GM19468 (cell line): Measurements from ENCODE around the gene PITPNM1.
"Not testable (repeated sequence)": the region's sequence is repeated elsewhere in the genome, so short reads cannot be mapped to it uniquely, and the experiment has no call there.

Experiments used
- ATAC-seq: cut with Tn5 transposase; IDR thresholded peaks from one replicate; pipeline ENCODE4 v1.9.1; 2021; ENCODE audit warnings: mild to moderate bottlenecking, moderate library complexity, moderate number of reproducible peaks; ENCODE audit not compliant: unreplicated experiment; ENCODE audit errors: extremely low read depth

Gene PITPNM1

DNA sequence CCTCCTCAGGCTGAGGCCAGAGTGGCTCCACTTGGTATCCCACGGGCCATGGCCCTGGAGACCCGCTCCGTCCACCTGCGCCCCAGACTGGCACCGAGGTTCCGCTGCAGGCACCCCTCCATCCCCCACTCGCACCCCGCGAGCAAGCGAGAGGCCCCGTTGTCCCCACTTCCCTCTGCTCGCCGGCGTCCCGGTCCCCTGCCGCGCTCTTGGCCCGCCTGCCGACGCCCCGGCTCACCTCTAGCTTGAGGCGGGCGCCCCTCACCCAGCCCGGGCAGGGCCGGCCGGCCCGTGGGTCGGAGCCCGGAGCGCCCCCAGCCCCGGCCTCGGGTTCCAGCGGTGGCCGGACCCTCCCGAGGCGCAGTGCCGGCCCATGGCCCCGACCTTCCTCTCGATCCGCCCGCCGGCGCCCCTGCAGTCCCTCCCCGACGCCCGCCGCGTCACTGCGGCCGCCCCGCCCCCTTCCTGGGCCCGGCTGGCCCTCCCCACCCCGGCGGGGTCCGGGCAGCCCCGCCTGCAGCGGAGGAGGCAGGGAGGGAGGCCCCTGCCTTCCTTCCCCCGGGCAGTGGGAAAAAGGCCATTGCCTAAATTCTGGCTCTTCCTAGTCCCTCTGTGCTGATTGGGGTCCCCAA, at the start of gene PITPNM1:
TSS of gene PITPNM1 (minus strand) at position 414 of the 632 bp plus-strand sequence. CDS start 1,183 bp downstream, outside the sequence.
- no peak for ATAC-seq

DNA sequence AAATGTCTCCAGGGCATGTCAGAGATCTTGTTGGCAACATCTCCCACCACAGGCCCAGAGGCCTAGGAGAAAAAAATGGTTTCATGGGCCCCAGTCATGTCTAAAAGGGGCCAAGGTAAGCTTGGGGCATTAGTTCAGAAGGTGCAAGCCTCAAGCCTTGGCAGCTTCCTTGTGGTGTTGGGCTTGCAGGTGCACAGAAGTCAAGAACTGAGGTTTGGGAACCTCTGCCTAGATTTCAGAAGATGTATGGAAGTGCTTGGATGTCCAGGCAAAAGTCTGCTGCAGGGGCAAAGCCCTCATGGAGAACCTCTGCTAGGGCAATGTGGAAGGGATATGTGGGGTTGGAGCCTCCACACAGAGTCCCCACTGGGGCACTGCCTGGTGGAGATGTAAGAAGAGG, 46.5 kb upstream of the PITPNM1 start:
- ATAC-seq = not testable (repeated sequence)

DNA sequence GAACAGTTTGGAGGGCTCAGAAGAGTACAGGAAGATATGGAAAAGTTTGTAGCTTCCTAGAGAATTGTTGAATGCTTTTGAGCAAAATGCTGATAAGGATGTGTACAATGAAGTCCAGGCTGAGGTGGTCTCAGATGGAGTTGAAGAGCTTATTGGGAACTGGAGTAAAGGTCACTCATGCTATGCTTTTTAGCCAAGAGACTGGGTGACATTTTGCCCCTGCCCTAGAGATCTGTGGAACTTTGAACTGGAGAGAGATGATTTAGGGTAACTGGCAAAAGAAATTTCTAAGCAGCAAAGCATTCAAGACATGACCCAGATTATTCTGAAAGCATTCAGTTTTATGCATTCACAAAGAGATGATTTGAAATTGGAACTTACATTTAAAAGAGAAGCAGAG, 46.0 kb upstream of the PITPNM1 start:
- ATAC-seq = no peak

DNA sequence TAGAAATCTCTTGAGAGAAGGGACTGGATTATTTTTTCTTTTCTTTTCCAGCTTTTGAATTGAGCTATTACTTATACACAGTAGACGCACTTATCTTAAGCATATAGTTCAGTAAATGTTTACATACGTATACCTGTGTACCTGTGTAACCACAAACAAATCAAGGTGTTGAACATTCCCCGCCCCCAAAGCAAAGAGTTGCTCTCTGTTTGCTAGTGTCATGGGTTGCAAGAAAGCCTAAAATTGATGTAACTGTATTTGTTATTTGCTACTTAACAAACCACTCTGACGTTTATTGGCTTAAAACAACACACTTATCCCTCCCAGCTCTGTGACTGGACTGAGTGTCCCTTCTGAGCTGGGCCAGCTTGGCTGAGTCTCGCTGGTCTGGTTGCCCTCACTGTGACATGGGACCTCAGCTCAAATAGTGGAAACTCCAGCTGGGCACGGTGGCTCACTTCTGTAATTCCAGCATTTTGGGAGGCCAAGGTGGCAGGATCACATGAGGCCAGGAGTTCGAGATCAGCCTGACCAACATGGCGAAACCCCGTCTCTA, 43.5 kb upstream of the PITPNM1 start:
- no peak for ATAC-seq

DNA sequence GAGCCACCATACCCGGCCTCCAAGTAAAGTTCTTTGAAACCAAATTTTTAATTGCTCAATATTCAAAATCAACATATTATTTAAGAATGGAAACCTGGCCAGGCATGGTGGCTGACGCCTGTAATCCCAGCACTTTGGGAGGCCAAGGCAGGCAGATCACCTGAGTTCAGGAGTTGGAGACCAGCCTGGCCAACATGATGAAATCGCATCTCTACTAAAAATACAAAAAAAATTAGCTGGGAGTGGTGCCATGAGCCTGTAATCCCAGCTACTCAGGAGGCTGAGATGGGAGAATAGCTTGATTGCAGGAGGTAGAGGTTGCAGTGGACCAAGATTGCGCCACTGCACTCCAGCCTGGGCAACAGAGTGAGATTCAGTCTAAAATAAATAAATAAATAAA, 42.9 kb upstream of the PITPNM1 start:
- not testable (repeated sequence) for ATAC-seq

DNA sequence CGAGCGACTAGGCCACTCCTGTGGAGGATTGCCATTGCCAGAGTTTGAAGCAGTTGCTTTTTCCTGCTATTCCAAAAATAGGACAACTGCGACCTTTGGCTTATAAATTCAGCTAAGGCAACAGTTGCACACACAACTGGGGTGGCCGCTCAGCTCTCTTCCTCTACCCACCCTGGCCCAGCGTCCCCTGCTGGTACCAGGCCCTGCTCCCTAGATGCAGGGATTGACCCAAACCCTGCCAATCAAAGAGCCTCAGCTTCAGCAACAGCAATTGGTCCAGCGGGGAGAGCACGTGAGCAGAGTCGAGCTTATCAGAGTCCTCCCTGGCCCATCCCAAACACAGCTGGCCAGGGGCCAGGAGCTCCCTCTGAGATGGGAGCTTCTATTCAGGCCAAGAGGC, 40.1 kb upstream of the PITPNM1 start:
- no peak for ATAC-seq

DNA sequence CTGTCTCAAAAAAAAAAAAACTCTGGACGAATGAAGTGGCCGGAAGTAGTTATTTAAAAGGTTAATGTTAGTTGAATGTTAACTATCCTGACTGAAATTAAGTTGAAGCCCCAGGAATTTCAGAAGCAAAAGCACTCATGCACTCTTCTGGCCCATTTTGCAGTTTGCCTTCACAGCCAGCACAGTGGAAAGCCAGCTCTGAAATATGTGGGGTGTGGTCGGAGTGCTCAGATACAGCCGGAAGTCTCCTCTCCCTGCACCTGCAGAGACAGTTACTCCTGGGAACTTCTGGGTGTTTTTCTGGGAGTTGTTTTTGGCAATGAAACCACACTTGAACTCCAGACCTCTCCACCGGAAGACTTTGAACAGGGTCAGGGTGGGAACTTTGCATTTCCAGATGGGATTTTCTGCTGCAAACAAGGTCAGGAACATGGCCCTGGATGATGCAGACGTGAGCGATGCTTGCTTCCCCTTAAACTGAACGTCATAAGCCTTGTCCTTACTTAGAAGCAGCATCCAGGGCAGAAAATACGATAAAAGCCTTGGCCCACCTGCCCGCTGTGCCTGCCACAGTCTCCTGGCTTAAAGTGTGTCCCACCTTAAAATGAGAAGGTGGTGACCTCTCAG, 39.6 kb upstream of the PITPNM1 start:
- ATAC-seq = no peak

DNA sequence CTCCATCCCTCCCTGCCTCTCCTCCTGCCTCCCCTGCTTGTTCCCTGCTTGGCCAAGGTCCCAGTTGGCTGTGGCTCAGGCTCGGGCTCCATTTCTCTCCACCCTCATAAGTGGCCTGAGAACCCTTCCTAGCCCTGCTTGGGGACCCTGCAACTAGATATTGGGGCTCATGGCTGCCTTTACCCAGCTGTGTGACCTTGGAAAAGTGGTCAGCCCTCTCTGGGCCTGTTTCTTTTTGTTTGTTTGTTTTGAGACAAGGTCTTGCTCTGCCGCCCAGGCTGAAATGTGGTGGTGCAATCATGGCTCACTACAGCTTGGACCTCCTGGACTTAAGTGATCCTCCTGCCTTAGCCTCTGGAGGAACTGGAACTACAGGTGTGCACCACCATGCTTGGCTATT, 38.4 kb upstream of the PITPNM1 start:
- ATAC-seq = no peak

DNA sequence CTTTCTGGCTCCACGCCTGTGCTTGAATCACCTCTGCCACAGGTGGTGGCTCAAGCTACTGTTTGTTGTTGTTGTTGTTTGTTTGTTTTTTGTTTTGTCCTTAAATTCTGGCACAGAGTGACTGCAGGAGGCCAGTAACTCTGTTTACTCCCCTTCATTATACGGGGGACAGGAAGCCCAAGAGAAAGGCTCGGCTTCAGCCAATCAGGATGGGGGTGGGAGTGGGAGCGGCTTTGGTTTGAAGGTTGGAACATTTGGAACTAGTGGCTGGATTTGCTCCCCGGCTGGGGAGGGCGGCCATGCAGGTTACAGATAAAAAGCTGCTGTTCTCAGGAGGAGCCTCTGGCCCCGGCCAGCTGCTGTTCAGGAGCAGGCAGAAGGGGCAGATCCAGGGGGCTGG, 37.8 kb upstream of the PITPNM1 start:
- ATAC-seq = no peak

DNA sequence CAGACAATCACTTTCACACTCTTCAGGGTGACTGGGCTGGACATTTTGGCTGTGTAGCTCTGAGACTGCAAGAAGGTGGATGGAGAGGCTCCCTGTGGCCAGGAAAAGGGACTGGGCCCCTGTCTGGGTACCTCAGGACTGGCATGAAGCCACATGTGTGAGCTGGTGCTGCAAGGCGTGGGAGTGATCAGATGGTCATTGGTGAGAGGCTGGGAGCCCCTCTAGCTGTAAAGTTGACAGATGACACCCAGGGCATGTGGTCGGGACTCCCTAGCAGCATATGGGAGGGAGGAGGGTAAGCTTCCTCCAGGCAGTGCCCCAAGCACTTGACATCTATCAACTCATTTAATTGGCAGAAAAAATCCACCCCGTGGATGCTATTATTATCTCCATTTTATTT, 37.0 kb upstream of the PITPNM1 start:
- ATAC-seq = no peak

DNA sequence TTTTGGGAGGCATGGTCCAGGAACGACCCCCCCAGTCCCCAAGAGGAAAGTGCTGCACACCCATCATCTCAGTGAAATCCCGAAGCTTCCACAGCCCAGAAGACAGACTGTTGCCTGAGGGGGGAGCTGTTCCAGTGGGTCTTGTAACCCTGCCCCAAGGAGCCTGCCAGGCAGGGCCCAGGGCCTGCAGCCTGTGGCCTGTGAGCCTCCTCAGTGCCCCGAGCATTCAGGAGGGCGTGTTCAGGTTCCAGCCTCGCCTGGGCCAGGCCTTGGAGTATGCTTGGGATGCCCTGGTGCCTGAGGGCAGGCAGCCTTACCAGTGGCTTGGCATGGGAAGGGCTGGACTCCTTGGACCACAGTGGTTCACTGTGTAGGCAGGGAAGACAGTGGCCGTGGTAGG, 36.0 kb upstream of the PITPNM1 start:
- no peak for ATAC-seq

DNA sequence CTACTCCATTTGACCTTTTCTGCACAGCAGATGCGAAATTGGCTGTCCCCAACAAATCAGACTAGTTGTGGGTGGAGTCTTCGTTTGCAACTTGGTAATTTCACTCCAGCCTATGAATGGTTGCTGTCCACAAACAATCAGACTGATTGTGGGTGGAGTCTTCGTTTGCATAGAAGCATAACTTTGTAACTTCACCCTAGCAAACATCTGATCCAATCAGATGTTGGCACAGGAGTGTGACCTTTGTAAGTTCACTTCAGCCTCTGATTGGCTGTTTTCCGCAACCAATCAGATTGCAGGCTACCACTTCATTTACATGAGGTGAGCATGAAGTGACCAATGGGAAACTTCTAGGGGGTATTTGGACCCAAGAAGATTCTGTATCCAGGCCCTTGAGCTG, 34.4 kb upstream of the PITPNM1 start:
- no peak for ATAC-seq

DNA sequence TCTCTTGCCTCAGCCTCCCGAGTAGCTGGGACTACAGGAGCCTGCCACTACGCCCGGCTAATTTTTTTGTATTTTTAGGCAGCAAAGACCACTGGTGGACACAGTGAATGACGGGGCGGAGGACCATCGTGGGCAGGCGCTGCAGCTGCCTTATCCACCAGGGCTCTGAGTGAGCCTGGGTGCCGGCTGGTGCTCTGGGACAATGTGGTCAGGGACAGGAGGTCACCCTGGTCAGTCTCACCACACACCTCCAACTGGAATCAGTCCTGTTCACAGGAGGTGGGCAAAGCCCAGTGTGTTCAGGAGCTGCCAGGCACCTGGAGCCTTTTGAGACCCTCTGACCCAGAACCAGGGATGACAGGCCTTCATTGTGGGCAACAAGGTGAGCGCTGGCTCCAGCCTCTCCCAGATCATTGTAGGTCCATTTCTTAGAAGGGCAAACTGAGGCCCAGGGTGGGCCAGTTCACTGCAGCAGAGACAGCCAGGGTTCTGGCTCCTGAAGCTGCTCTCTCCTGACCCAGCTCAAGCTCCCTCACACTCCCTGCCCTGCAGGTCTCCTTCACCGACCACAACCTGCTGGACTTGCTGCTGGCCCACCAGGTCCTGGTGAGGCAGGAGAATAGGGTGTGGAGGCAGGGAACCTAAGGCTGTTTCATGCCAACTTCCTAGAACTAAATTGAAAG, 33.8 kb upstream of the PITPNM1 start:
- ATAC-seq = no peak

DNA sequence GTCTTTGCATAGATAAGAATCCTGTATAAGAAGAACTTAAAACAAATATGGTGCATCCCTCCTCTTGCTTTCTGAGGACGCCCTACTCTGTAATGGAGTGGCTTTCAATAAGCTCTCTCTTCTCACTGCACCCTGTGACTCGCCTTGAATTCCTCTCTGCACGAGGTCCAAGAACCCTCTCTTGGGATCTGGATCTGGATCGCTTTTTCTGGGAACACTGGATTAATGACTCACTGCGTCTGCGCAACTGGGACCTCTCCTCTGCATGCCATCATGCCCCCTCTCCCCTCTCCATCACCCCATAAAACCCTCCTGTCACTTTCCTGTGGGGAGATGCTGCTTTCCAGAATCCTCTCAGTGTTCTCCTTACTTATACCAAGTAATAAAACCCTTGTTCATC, 33.1 kb upstream of the PITPNM1 start:
- ATAC-seq = no peak

DNA sequence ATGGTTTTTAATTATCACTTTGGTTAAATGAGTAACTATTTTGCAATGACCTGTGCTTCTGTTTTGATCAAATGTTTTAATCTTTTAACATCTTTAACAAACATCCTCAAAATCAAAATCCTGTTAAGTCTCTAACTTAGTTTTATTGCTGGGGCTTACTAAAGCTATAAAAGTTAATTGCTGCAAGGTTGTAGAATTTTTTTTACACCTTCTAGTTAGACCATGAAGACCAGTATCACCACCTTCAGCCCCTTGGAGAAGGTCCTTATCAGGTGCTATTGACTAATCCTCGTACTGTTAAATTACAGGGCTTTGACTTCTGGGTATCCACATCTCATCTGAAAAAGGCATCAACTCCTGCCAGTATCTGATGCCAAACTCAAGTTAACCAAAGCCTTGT, 30.4 kb upstream of the PITPNM1 start:
- ATAC-seq = no peak

DNA sequence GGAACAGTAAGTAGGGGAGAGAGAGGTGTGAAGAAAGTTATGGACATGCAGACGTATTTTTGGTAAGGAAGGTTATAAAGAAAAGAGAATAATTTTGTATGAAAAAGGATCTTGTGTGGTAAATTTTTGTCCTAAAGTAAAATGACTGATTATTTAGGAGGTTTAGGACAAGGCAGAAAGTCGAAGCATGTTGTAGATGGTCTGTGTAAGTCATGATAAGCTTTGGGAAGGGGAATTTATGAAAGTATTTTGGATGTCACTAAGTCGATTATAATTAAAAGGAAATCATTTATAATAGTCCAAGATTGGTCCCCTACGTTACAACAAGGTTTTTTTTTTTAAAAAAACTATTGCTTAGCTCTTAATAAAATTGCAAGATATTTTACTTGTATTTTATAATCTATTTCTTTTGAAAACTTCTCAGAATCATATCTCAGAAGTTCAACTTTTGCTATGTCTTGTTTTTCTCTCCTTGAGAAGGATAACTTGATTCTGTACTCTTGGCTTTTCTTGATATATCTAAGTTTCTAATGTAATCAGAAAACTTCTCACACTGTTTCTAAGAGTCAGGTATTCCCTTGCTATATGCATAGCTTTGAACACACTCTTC, 29.0 kb upstream of the PITPNM1 start:
- ATAC-seq = no peak

DNA sequence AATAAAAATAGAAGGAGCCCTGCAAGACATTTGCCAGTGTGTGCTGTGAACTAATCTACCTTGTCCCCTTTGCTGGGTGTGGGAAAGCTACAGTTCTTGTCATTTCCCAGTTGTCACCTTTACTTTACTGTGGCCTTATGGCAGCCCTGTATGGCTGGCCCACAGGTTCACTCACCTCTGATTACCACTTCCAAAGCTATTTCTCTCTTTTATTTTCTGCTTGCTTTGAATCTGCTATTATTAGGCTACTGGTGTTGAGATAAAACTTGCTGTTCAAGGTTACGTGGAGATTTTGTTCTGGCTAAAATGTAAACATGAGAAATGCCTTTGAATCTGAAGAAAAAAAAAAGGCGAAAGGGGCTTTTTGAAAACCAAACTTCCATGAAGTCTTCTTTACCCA, 27.7 kb upstream of the PITPNM1 start:
- ATAC-seq = no peak

DNA sequence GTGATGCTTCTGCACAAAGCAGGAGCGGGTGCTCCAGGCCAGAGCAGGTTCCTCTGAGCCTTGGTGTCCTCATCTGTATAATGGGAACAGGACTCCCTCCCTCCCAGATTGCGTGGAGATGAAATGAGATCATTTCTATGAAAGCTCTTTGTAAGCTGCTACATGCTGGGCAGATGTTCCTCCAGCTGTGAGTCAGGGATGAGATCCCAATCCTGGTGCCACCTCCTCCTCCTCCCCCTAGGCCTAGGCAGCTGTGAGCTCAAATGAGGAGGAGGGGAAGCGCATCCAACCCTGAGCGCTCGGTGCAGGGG, 25.1 kb upstream of the PITPNM1 start:
- ATAC-seq = no peak

DNA sequence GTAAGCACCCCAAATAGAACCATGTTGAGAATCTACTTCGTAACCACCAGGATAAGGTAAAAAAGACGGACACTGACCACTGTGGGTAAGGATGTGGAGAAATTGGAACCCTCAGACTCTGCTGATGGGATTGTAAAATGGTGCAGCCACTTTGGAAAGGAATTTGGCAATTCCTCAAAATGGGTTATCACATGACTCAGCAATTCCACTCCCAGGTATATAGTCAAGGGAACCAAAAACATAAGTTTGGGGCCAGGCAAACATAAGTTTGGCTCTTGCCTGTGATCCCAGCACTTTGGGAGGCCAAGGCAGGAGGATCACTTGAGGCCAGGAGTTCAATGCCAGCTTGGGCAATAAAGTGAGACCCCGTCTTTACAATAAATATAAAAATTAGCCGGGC, 23.2 kb upstream of the PITPNM1 start:
- ATAC-seq = no peak

DNA sequence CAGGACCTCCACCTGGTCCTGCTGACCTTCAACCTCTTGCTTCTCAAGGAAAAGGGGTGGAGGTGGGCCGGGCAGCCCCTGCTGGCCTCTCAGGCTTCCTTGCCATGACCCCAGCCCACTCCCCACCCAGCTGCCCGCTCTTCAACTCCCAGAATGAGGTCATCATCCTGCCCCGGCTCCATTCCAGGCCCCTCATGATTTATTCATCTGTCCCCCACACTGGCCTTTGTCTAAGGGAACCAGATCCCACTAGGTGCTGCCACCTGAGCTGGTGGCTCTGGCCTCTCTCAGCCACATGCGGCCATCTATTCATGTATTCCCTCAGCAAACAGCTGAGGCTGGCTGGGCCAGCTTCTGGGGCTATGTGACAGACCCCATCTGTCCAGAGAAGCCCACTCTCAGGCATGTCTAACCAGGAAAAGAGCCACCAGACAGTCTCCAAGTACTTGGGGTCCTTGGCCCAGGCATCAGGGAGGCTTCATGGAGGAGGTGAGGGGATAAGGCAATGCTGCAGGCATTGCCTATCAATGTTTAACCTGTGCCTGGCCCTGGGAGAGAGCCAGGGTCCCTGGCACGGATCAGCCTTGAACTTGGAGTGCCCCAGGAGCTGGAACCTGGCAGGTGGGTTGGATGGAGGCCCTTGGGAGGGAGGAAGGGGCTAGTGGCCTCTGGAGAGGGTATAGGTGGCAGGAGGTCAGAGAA, 20.3 kb upstream of the PITPNM1 start:
- no peak for ATAC-seq

DNA sequence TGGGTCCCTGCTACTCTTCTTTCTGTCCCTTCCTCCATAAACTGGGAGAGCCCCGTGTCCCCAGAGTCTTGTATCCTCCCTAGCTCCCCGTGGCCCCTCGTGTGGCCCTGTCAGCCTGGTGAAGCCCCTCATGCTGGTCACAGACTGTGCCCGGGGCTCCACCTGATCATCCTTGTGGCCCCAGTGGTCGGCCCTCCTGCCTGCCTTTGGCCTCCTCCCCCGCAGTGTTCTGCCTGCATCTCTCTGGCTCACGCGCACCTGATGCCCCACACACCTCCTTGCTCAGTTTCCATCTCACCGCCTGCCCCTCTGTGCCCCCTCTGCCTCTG, 19.3 kb upstream of the PITPNM1 start:
- ATAC-seq = no peak
